Epithelial cell of proximal tubule (primary cell): ENCODE data around the gene BHLHA9. TPM values are rescaled to one million over a fixed set of nuclear protein-coding genes. Genes with fewer than 3 reads are reported as not detected.
"Not testable (repeated sequence)": the region's sequence is repeated elsewhere in the genome, so short reads cannot be mapped to it uniquely, and the experiment has no call there.

Experiments
- DNase-seq: peaks from one replicate; pipeline ENCODE4 v3.0.0-alpha.2; 2011; ENCODE audit warnings: low read depth
- H3K4me3 ChIP-seq: 2 replicates; pipeline ENCODE4 v1.5.1; 2011; ENCODE audit warnings: low read depth, mild to moderate bottlenecking, low read length
- CTCF ChIP-seq: conservative IDR thresholded peaks from 2 replicates; pipeline ENCODE4 v1.5.1; 2012; ENCODE audit warnings: low read depth, mild to moderate bottlenecking, low read length
- total RNA-seq: library from RNA; depleted of rRNA; stranded (reverse); fragments of >200 nt; gene quantifications from 2 replicates; pipeline ENCODE4 v1.2.3, GENCODE V29; 2015

The BHLHA9 gene
- total RNA-seq, 1 donor from 2014 or later, result not detected

- no peak for DNase-seq
- no peak for TF ChIP-seq CTCF
- H3K4me3 ChIP-seq, result no peak overlapping the region
Measured at GRCh38 chr17:1232786-1233185, 37.5 kb upstream of the BHLHA9 start.

GRCh38 chr17:1234455-1234854, 35.8 kb upstream of the BHLHA9 start:
- DNase-seq, result no peak
- TF ChIP-seq CTCF, result no peak
- no peak overlapping the region for H3K4me3 ChIP-seq

GRCh38 chr17:1237471-1237870, 32.8 kb upstream of the BHLHA9 start:
- no peak for TF ChIP-seq CTCF
- no peak overlapping the region for H3K4me3 ChIP-seq
- no peak for DNase-seq

- H3K4me3 ChIP-seq, result no peak overlapping the region
- TF ChIP-seq CTCF, result no peak
- DNase-seq, result no peak
Measured at GRCh38 chr17:1239210-1239609, 31.0 kb upstream of the BHLHA9 start.

- not testable (repeated sequence) for DNase-seq
Measured at GRCh38 chr17:1240426-1240825, 29.8 kb upstream of the BHLHA9 start.

GRCh38 chr17:1241929-1242328, 28.3 kb upstream of the BHLHA9 start:
- no peak for TF ChIP-seq CTCF
- DNase-seq, result no peak
- no peak overlapping the region for H3K4me3 ChIP-seq

More at GRCh38 chr17:1240426-1240825, 29.8 kb upstream of the BHLHA9 start:
- not testable (repeated sequence) for H3K4me3 ChIP-seq

GRCh38 chr17:1244606-1245012, 25.6 kb upstream of the BHLHA9 start:
- TF ChIP-seq CTCF, result no peak
- no peak for DNase-seq
- H3K4me3 ChIP-seq, result no peak overlapping the region
